ENCODE measurements around the gene CD8A.
"Not testable (repeated sequence)": the region's sequence is repeated elsewhere in the genome, so short reads cannot be mapped to it uniquely, and the experiment has no call there.

CD8A gene

DNA sequence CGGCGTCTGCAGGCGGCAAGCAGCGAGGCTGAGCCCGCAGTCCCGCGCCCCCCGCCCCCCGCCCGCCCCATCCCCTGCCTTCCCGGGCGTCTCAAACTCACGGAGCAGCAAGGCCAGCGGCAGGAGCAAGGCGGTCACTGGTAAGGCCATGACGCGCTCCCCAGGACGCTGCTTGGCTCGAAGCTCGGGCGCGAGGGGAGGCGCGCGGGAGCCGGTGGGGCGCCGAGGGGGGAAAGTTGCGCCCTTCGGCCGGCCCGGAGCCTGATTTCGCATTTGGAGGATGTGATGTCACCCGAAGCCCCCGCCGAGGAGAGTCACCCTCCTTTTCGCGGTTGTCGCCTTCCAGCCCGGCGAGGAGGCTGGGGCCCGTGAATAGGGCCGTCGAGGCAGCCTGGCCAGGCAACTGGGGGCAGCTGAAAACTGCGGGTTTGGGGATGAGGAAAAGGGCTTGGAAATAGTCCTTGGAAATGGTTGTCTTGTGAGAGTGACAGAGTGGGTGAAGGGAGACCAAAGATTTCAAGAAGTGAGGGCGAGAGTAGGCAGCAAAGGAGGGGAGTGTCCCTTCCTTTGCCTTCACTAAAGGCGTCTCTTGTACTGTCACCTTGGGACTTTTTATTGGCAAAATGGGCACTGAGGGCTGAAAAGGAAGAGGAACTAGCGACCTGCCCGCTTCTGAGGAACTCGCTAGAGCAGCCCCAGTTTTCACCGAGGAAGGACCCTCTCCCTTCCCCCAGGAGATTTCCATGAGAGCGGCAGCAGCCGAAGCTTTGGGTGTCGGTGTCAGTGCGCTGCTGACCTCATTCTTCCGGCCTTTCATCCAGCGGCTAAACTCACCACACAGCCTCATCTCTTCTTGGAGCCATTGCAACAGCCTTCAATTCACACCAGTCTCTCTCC is at the start of gene CD8A:
TSS of gene CD8A (minus strand) at position 238 of the 897 bp plus-strand sequence. CDS start at position 150, 88 bp downstream.
- H3K36me3 ChIP-seq (ENCODE audit: control insufficient read depth, insufficient read depth, low read length) = no peaks in the 10 kb centered on the region
- H3K27me3 ChIP-seq (ENCODE audit: control insufficient read depth, insufficient read depth, low read length) = peaks cover 75% of the 10 kb centered on the region
- no peak within 1 kb of the TSS for H3K9ac ChIP-seq (ENCODE audit: low read length)
- H3K4me3 ChIP-seq (ENCODE audit: low read length) = no peak within 1 kb of the TSS
- peaks cover 12% of the 10 kb centered on the region for H3K4me1 ChIP-seq (ENCODE audit: control insufficient read depth, insufficient read depth, low read length)
- no peaks in the 10 kb centered on the region for H3K9me3 ChIP-seq (ENCODE audit: control insufficient read depth, low read length)

DNA sequence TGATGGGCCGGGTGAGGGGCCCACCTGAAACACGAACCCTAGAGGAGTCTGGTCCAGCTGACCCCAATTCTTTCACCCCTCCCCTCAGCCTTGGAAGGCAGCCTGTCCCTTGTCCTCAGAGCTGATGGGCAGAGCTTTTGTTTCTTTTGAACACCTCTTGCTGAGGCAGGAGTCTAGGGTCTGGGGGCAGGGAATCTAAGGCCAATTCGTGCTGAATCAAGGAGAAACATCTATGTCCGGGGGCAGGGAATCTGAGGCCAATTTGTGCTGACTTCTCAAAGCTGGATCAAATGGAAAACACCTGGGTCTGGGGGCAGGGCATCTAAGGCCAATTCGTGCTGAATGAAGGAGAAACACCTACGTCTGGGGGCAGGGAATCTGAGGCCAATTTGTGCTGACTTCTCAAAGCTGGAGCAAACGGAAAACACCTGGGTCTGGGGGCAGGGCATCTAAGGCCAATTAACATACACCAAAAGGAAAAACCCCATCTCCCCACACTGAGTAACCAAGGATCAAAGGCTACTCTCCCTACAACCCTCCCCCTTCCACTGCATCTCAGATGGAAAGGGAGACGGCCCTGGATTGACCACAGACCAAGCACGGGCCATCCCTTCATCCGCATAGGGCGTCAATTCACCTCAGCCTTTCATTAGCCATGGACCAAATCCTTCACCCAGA is 49.3 kb upstream of the CD8A start:
- not testable (repeated sequence) for H3K9ac ChIP-seq (ENCODE audit: low read length); H3K36me3 ChIP-seq (ENCODE audit: control insufficient read depth, insufficient read depth, low read length); H3K9me3 ChIP-seq (ENCODE audit: control insufficient read depth, low read length); H3K4me3 ChIP-seq (ENCODE audit: low read length); H3K27me3 ChIP-seq (ENCODE audit: control insufficient read depth, insufficient read depth, low read length); H3K4me1 ChIP-seq (ENCODE audit: control insufficient read depth, insufficient read depth, low read length)

DNA sequence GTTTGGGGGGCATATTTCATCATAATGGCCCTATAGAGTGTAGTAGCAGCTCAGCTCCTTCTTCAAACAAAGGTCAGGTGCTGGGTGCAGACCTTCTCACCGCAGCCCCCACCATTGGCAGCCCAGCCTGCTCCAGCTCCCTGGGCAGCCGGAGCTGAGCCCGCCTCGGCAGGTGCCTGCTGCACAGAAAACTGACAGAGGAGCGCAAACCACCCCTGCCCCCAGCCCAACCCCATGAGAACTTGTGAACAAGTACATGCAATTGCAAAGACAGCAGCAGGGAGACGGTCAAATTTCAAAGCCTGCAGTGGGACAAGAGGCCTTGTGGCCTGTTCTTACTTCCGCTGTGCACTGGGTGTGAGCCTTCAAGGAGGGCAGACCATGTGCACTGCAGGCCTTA is 48.7 kb upstream of the CD8A start:
- H3K36me3 ChIP-seq (ENCODE audit: control insufficient read depth, insufficient read depth, low read length); H3K4me1 ChIP-seq (ENCODE audit: control insufficient read depth, insufficient read depth, low read length); H3K27me3 ChIP-seq (ENCODE audit: control insufficient read depth, insufficient read depth, low read length); H3K9me3 ChIP-seq (ENCODE audit: control insufficient read depth, low read length); H3K9ac ChIP-seq (ENCODE audit: low read length); H3K4me3 ChIP-seq (ENCODE audit: low read length): not testable (repeated sequence)

DNA sequence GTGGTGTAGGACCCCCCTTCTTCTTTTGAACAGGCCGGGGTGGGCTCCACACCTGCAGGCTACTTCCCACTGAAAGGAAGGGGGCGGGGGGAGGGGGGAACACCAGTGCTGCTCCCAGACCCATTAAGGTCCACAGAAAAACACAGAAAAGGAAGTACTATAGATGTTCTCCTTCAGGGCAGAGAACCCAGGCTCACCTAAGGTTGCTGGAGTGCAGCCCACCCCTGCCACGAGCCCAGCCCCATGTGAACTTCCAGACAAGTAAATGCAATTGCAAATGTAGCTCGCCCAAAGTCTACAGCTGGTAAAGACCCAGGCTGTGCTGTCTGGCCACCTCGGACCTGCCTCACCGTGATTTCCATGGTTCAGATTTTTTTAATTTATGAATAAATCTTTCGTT is 47.0 kb upstream of the CD8A start:
- not testable (repeated sequence) for H3K4me3 ChIP-seq (ENCODE audit: low read length); H3K27me3 ChIP-seq (ENCODE audit: control insufficient read depth, insufficient read depth, low read length); H3K9me3 ChIP-seq (ENCODE audit: control insufficient read depth, low read length); H3K9ac ChIP-seq (ENCODE audit: low read length); H3K4me1 ChIP-seq (ENCODE audit: control insufficient read depth, insufficient read depth, low read length); H3K36me3 ChIP-seq (ENCODE audit: control insufficient read depth, insufficient read depth, low read length)

DNA sequence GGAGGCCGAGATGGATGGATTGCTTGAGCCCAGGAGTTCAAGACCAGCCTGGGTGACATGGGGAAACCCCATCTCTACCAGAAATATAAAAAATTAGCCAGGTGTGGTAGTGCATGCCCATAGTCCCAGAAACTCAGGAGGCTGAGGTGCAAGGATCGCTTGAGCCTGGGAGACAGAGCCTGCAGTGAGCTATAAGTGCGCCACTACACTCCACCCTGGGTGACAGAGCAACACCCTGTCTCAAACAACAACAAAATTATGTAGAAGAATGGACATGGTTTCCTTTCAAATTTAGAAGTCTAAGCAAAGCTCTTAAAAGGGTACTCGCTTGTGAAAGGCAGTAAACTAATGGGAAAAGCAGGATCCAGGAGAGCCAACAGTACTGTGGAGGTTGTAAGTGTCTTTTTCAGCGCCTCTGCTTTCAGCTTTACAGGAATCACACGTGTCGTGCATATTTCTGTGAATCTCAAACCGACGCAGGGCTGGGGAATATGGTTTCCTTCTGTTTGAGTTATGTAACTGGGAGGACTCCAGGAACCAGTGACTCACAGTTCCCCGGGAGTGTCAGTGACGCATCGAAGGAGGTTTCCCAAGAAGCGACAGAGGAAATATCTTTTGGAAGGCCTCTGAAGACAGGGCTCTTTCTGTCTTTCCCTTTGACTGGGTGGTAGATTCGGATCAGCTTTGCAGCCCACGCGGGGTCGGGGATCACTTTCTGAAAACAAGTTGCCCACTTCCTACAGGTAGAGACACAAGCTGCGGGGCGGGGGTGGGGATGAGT is 46.4 kb upstream of the CD8A start:
- not testable (repeated sequence) for H3K9ac ChIP-seq (ENCODE audit: low read length); H3K9me3 ChIP-seq (ENCODE audit: control insufficient read depth, low read length); H3K4me3 ChIP-seq (ENCODE audit: low read length); H3K4me1 ChIP-seq (ENCODE audit: control insufficient read depth, insufficient read depth, low read length); H3K36me3 ChIP-seq (ENCODE audit: control insufficient read depth, insufficient read depth, low read length); H3K27me3 ChIP-seq (ENCODE audit: control insufficient read depth, insufficient read depth, low read length)

DNA sequence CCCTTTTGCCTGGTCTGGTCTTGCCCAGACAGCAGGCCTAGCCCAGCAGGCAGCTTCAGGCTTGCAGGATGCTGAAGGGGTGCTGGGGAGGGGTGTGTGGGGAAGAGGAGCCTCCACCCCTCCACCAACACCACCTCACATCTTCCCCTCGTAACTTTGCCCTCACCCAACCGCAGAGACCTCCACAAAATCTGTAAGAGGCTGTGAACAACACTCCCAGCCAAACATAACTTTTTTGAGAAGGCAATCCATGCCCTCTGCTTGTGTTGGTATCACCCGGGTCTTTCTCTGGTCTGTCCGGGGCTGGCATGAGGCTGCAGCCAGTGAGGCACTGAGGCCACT is 44.8 kb upstream of the CD8A start:
- H3K36me3 ChIP-seq (ENCODE audit: control insufficient read depth, insufficient read depth, low read length); H3K4me1 ChIP-seq (ENCODE audit: control insufficient read depth, insufficient read depth, low read length); H3K9me3 ChIP-seq (ENCODE audit: control insufficient read depth, low read length); H3K9ac ChIP-seq (ENCODE audit: low read length); H3K4me3 ChIP-seq (ENCODE audit: low read length); H3K27me3 ChIP-seq (ENCODE audit: control insufficient read depth, insufficient read depth, low read length): not testable (repeated sequence)

DNA sequence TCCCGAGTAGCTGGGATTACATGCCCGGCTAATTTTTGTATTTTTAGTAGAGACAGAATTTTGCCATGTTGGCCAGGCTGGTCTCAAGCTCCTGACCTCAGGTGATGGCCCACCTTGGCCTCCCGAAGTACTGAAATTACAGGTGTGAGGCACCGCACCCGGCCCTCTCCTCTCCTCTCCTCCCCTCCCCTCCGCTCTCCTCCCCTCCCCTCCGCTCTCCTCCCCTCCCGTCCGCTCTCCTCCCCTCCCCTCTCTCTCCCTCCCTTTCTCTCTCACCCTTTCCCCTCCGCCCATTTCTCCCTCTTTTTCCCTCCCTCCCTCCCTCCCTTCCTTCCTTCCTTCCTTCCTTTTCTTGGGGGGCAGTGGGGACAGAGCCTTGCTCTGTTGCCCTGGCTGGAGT is 42.6 kb upstream of the CD8A start:
- Histone ChIP-seq H3K4me1 (ENCODE audit: control insufficient read depth, insufficient read depth, low read length) (no peaks in the 10 kb centered on the region), H3K4me3 (ENCODE audit: low read length) (no peak overlapping the region), H3K27me3 (ENCODE audit: control insufficient read depth, insufficient read depth, low read length) (no peaks in the 10 kb centered on the region), H3K9me3 (ENCODE audit: control insufficient read depth, low read length) (no peaks in the 10 kb centered on the region), H3K9ac (ENCODE audit: low read length) (no peak overlapping the region), H3K36me3 (ENCODE audit: control insufficient read depth, insufficient read depth, low read length) (no peaks in the 10 kb centered on the region)

DNA sequence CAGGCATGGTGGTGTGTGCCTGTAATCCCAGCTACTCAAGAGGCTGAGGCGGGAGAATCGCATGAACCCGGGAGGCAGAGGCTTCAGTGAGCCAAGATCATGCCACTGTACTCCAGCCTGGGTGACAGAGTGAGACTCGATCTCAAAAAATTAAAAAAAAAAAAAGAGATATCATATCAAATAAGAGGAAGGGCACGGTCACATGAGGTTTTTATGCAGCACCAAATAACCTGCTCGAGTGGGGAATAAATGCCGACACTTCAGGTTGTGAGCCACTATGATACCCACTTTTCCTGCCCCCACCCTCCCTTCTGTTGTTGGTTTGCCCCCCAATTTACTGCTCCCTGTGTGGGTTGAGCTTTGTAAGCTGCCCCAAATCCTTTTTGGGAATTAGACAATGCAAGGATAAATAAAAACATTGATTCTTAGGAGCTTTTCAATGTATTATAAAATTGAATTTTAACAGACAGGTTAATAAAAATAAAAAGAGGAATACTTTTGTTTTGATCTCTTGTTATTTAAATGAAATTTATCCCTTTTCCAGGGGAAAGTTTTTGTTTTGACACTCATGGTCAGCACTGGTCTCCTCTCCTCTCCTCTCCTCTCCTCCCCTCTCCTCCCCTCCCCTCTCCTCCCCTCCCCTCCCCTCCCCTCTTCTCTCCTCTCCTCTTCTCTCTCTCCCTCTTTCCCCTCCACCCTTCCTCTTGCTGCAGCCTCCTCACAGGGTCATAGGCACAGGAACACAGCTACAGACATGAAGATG is 41.8 kb upstream of the CD8A start:
- H3K9ac ChIP-seq (ENCODE audit: low read length) = no peak overlapping the region
- no peak overlapping the region for H3K4me3 ChIP-seq (ENCODE audit: low read length)
- no peaks in the 10 kb centered on the region for H3K9me3 ChIP-seq (ENCODE audit: control insufficient read depth, low read length)
- H3K4me1 ChIP-seq (ENCODE audit: control insufficient read depth, insufficient read depth, low read length) = no peaks in the 10 kb centered on the region
- H3K27me3 ChIP-seq (ENCODE audit: control insufficient read depth, insufficient read depth, low read length) = no peaks in the 10 kb centered on the region
- H3K36me3 ChIP-seq (ENCODE audit: control insufficient read depth, insufficient read depth, low read length) = no peaks in the 10 kb centered on the region

DNA sequence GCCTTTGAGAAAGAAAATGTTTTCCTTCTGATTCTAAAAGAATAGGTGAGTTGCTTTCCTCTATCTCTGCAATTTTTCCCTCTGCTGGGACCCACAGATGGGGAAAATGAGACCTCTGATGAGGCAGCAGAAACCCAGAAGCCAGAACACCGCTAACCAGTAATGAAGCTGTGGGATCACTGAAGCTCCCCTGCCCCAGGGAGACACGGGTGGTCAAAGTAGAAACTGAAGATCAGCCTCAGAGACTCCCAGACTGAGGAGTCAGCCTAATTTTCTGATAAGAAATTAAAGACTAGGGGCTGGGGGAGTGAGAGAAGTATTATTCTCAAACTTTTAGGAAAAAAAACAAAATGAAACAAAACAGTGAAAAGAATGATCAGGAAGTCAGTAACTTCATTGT is 40.8 kb upstream of the CD8A start:
- Histone ChIP-seq H3K9me3 (ENCODE audit: control insufficient read depth, low read length) (no peaks in the 10 kb centered on the region), H3K27me3 (ENCODE audit: control insufficient read depth, insufficient read depth, low read length) (no peaks in the 10 kb centered on the region), H3K9ac (ENCODE audit: low read length) (no peak overlapping the region), H3K4me3 (ENCODE audit: low read length) (no peak overlapping the region), H3K4me1 (ENCODE audit: control insufficient read depth, insufficient read depth, low read length) (no peaks in the 10 kb centered on the region), H3K36me3 (ENCODE audit: control insufficient read depth, insufficient read depth, low read length) (no peaks in the 10 kb centered on the region)

DNA sequence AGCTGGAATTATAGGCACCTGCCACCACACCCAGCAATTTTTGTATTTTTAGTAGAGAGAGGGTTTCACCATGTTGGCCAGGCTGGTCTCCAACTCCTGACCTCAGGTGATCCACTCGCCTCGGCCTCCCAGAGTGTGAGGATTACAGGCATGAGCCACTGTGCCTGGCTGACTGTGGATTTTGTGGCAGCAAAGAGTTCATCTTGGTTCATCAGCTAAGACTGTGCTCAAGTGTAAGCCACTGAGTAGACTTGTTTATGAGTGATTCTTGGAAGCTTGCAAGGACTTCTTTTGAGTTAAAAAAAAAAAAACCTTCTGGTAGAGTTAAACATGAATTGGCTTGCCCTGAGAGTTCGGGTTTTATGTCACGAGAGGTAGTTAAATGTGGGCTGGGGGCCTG is 36.2 kb upstream of the CD8A start:
- H3K4me1 ChIP-seq (ENCODE audit: control insufficient read depth, insufficient read depth, low read length) = no peaks in the 10 kb centered on the region
- no peak overlapping the region for H3K9ac ChIP-seq (ENCODE audit: low read length)
- no peak overlapping the region for H3K4me3 ChIP-seq (ENCODE audit: low read length)
- H3K36me3 ChIP-seq (ENCODE audit: control insufficient read depth, insufficient read depth, low read length) = no peaks in the 10 kb centered on the region
- no peaks in the 10 kb centered on the region for H3K27me3 ChIP-seq (ENCODE audit: control insufficient read depth, insufficient read depth, low read length)
- no peaks in the 10 kb centered on the region for H3K9me3 ChIP-seq (ENCODE audit: control insufficient read depth, low read length)

DNA sequence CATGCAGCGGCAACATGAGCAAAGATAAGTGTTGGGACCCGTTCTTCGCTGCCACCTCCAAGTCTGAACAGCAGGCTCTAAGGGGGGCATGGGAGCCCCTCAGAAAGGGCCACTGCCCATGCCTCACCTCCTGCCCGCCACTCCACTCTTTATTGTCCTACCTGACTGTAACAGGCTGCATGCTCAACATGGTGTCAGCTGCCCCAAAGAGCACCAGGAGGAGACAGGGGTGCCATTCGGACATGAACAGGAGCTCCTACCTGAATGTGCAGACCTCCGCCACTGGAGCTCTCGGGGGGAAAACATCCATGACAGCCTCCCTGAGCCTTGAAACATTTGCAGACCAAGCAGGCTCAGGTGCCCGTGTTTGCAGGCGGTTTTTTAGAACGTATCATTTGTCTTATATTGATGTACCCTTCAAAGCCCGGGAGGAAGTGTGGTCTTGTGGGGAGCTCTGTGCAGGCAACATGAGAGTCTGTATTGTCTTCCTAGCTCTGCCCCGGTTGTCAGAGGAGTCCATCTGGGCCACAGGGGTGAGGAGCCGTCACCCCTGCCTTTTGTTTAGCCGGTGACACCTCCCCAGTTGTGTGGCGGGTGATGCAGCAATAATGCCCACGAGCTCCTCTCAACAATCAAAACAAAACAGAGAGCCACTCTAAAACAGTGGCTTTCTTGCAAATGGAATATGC is 35.1 kb upstream of the CD8A start:
- no peak overlapping the region for H3K9ac ChIP-seq (ENCODE audit: low read length)

More for the DNA sequence above, 35.1 kb upstream of the CD8A start:
- H3K9me3 ChIP-seq (ENCODE audit: control insufficient read depth, low read length) = no peaks in the 10 kb centered on the region
- no peaks in the 10 kb centered on the region for H3K4me1 ChIP-seq (ENCODE audit: control insufficient read depth, insufficient read depth, low read length)
- no peaks in the 10 kb centered on the region for H3K36me3 ChIP-seq (ENCODE audit: control insufficient read depth, insufficient read depth, low read length)
- no peak overlapping the region for H3K4me3 ChIP-seq (ENCODE audit: low read length)
- H3K27me3 ChIP-seq (ENCODE audit: control insufficient read depth, insufficient read depth, low read length) = no peaks in the 10 kb centered on the region
